K562 (cell line): Measurements from ENCODE around the gene GFM2. TPM values are rescaled to one million over a fixed set of nuclear protein-coding genes. Genes with fewer than 3 reads are reported as not detected.

Experiments used
- ATAC-seq: fragments of 200-7000 bp; cut with Tn5 transposase; 3 replicates; pipeline ENCODE4 v1.9.1; 2020; ENCODE audit warnings: moderate library complexity
- BruUV-seq: library from RNA; stranded (reverse); fragments of 400-500 nt; replicated peaks from 2 replicates; lab custom pipeline; 2021; lab: Mats Ljungman, UMichigan
- CTCF ChIA-PET: fragments of 300-600 bp; formaldehyde crosslinking; extraction: SDS; loops from one replicate; lab custom pipeline; 2021; ENCODE audit warnings: low intra/inter-chr PET ratio; lab: Yijun Ruan, JAX
- POLR2A ChIA-PET: fragments of 300-600, 350-650 bp; sonication (Branson Sonifier 250); formaldehyde crosslinking; extraction: SDS; loops from one replicate; lab custom pipeline; 2021; ENCODE audit warnings: antibody characterized with exemption, inconsistent platforms; lab: Yijun Ruan, JAX
- DNase-seq, 4 experiments: peaks; one replicate each; pipeline versions ENCODE4 v3.0.0 to v3.0.0-alpha.2; 2011 to 2018; ENCODE audit warnings: low spot score in 3 of 4, mixed read lengths in 3 of 4; ENCODE audit errors: extremely low read depth in 1 of 4
- FAIRE-seq: peaks from 2 replicates; lab custom pipeline; 2011; peaks lifted over from hg19 to GRCh38; lab: Jason Lieb, UNC
- H2AFZ ChIP-seq: 2 replicates; pipeline ENCODE4 v1.6.0; 2011; ENCODE audit warnings: low read depth, low read length, control low read depth, inconsistent platforms
- H3K27ac ChIP-seq: fragments of 200-600 bp; 3 replicates; pipeline ENCODE4 v1.8.0; 2011; ENCODE audit warnings: low read depth, mild to moderate bottlenecking, control low read depth, inconsistent platforms, low read length, moderate library complexity, mixed read lengths; ENCODE audit errors: extremely low read depth
- H3K27me3 ChIP-seq, 2 experiments: fragments of 300-600 bp in 1 of 2; 2 replicates in 1 of 2; 3 replicates in 1 of 2; pipeline versions ENCODE4 v1.6.0 to v1.8.0; 2011; ENCODE audit warnings: inconsistent platforms in 2 of 2, low read length in 2 of 2, mild to moderate bottlenecking in 1 of 2, mixed read lengths in 1 of 2, moderate library complexity in 1 of 2; ENCODE audit not compliant: control insufficient read depth in 2 of 2, insufficient read depth in 2 of 2
- H3K36me3 ChIP-seq: fragments of 300-600 bp; 3 replicates; pipeline ENCODE4 v1.8.0; 2011; ENCODE audit warnings: mild to moderate bottlenecking, low read length, inconsistent platforms; ENCODE audit not compliant: control insufficient read depth, insufficient read depth
- H3K4me1 ChIP-seq, 2 experiments: fragments of 200-600 bp in 1 of 2; replicated peaks in 1 of 2; 2 replicates in 1 of 2; 3 replicates in 1 of 2; pipeline versions ENCODE4 v1.5.1 to v1.8.0; 2011; ENCODE audit warnings: inconsistent platforms in 2 of 2, low read length in 2 of 2, mild to moderate bottlenecking in 1 of 2, mixed read lengths in 1 of 2, moderate library complexity in 1 of 2; ENCODE audit not compliant: control insufficient read depth in 2 of 2, insufficient read depth in 2 of 2
- H3K4me2 ChIP-seq: 2 replicates; pipeline ENCODE4 v1.6.1; 2011; ENCODE audit warnings: low read length, control low read depth, inconsistent platforms, mixed read lengths; ENCODE audit not compliant: insufficient read depth
- H3K4me3 ChIP-seq: fragments of 200-600 bp; sonication (generic), shearing (Covaris generic); 2 replicates; pipeline ENCODE4 v1.5.1; 2016; ENCODE audit warnings: control low read depth, inconsistent platforms
- H3K79me2 ChIP-seq: fragments of 200-600 bp; 3 replicates; pipeline ENCODE4 v1.8.0; 2011; ENCODE audit warnings: low read length, inconsistent platforms; ENCODE audit not compliant: control insufficient read depth, insufficient read depth
- H3K9ac ChIP-seq, 2 experiments: 2 replicates each; pipeline versions ENCODE4 v1.6.0 to v1.6.1; 2011; ENCODE audit warnings: low read depth in 2 of 2, low read length in 2 of 2, control low read depth in 1 of 2, inconsistent platforms in 1 of 2, mild to moderate bottlenecking in 1 of 2, mixed read lengths in 1 of 2; ENCODE audit not compliant: insufficient read depth in 1 of 2
- H3K9me1 ChIP-seq: one replicate; pipeline ENCODE4 v1.6.0; 2011; ENCODE audit warnings: inconsistent platforms, mild to moderate bottlenecking, low read length, moderate library complexity; ENCODE audit not compliant: control insufficient read depth, insufficient read depth
- H3K9me3 ChIP-seq: replicated peaks from 2 replicates; pipeline ENCODE4 v1.5.1; 2011; ENCODE audit warnings: low read depth, low read length, inconsistent platforms; ENCODE audit not compliant: control insufficient read depth, insufficient read depth
- H4K20me1 ChIP-seq: replicated peaks from 2 replicates; pipeline ENCODE4 v1.6.1; 2011; ENCODE audit warnings: low read length, inconsistent platforms, mixed read lengths; ENCODE audit not compliant: control insufficient read depth, insufficient read depth
- ARID1B ChIP-seq: fragments of 450-650 bp; IDR thresholded peaks from 2 replicates; pipeline ENCODE4 v1.6.1; 2016; ENCODE audit warnings: antibody characterized with exemption, mild to moderate bottlenecking, inconsistent platforms
- DNMT1 ChIP-seq: fragments of 450-650 bp; IDR thresholded peaks from 2 replicates; pipeline ENCODE4 v1.6.1; 2016; ENCODE audit warnings: antibody characterized with exemption, mild to moderate bottlenecking
- GABPB2 ChIP-seq: fragments of 250-450 bp; sonication (Bioruptor Pico); conservative IDR thresholded peaks from 2 replicates; pipeline ENCODE4 v1.5.1; 2021; ENCODE audit warnings: mild to moderate bottlenecking
- POLR2H ChIP-seq: IDR thresholded peaks from 2 replicates; pipeline ENCODE4 v1.6.1; 2016; ENCODE audit warnings: missing genetic modification characterization, low read depth, mild to moderate bottlenecking, control low read depth, missing compliant biosample characterization, moderate library complexity
- ZKSCAN8 ChIP-seq: fragments of 200-800 bp; sonication (Bioruptor generic); IDR thresholded peaks from 2 replicates; pipeline ENCODE4 v1.6.1; 2016; ENCODE audit warnings: missing genetic modification characterization, missing compliant biosample characterization
- ZNF76 ChIP-seq: fragments of 250-450 bp; sonication (Bioruptor Pico); IDR thresholded peaks from 2 replicates; pipeline ENCODE4 v1.4.0; 2020; ENCODE audit warnings: mild to moderate bottlenecking, moderate library complexity, borderline replicate concordance
- WGBS: fragments of 100-300 bp; shearing (Covaris generic); methylation state at CpG from one replicate; pipeline ENCODE4 v1.1.6; 2016; ENCODE audit warnings: low coverage, mixed read lengths; ENCODE audit not compliant: insufficient coverage; ENCODE audit errors: missing lambda C conversion rate; 5-methylcytosine and 5-hydroxymethylcytosine counted together
- in situ Hi-C: fragments of 300-500 bp; cut with MboI; formaldehyde crosslinking; loops from 4 replicates; pipeline ENCODE4 v1.15.0; 2018; ENCODE audit warnings: inconsistent platforms, mixed read lengths
- intact Hi-C: fragments of 100-400 bp; cut with micrococcal nuclease; formaldehyde crosslinking; loops from 2 replicates; pipeline ENCODE4 v1.14.2; 2022
- polyA plus RNA-seq, 8 experiments: library from polyadenylated mRNA; depleted of rRNA in 4 of 8; stranded (reverse) in 5 of 8; unstranded in 3 of 8; fragments of >200 nt; fragmentation: Nextera tagmentation in 2 of 8; fragmentation: Illumina TruSeq in 1 of 8; extraction: Ambion mirVana in 2 of 8; extraction: Trizol in 1 of 8; gene quantifications; 2 replicates each; pipeline versions ENCODE4 v1.2.1 to v1.2.3, GENCODE V29; 2011 to 2014; ENCODE audit warnings: inconsistent platforms in 1 of 8, missing spikeins in 1 of 8
- total RNA-seq, 7 experiments: library from RNA; depleted of rRNA in 6 of 7; stranded (reverse); fragments of >200 nt in 6 of 7; fragmentation: Illumina TruSeq in 2 of 7; extraction: Trizol in 2 of 7; gene quantifications; 2 replicates each; pipeline versions ENCODE4 v1.2.1 to v1.2.3, GENCODE V29; 2011 to 2021; ENCODE audit warnings: low replicate concordance in 1 of 7
- TF ChIP-seq, protein P1 (sequence below), 2 experiments: fragments of 150-350 bp in 1 of 2; IDR thresholded peaks; 2 replicates each; pipeline ENCODE4 v1.6.1; 2012 to 2016; ENCODE audit warnings: low read depth in 2 of 2, low read length in 2 of 2, mild to moderate bottlenecking in 1 of 2, moderate library complexity in 1 of 2
- TF ChIP-seq, protein P2 (sequence below): sonication (generic); formaldehyde crosslinking; IDR thresholded peaks from 2 replicates; pipeline ENCODE4 v1.4.0; 2020; ENCODE audit warnings: mild to moderate bottlenecking, missing genetic modification reagents
- TF ChIP-seq, protein P3 (sequence below): IDR thresholded peaks from 3 replicates; pipeline ENCODE4 v1.6.1; 2011; ENCODE audit warnings: borderline replicate concordance, mild to moderate bottlenecking, moderate library complexity; ENCODE audit not compliant: insufficient read length; ENCODE audit errors: extremely low read depth
- TF ChIP-seq, protein P4 (sequence below): fragments of 450-650 bp; IDR thresholded peaks from 2 replicates; pipeline ENCODE4 v1.6.1; 2016; ENCODE audit warnings: borderline replicate concordance

GFM2 gene
- total and polyA plus RNA-seq, 9 of the 15 experiments (the other 6 are each of a cell fraction or from before 2014, with no cell fraction given) = 32.8 to 78.2 (median 52.5) TPM

DNA sequence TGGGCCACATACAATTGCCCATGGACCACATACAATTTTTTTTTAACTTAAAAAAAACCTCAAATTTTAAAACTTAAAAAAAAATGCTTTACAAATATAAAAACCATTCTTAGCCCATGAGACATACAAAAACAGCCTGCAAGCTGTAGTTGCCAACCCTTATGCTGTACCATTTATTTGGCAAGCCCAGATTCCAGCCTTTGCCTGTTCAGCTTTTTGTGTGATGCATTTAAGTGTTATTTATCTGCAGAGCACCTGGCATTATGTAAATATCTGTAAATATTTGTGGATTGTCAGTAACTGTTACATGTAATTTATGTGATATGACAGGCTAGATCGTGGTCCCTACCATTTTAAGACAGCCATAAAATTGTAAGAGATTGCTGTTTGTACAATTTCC, 49.3 kb downstream of the GFM2 start (continued):
- TF ChIP-seq, protein P1, sequence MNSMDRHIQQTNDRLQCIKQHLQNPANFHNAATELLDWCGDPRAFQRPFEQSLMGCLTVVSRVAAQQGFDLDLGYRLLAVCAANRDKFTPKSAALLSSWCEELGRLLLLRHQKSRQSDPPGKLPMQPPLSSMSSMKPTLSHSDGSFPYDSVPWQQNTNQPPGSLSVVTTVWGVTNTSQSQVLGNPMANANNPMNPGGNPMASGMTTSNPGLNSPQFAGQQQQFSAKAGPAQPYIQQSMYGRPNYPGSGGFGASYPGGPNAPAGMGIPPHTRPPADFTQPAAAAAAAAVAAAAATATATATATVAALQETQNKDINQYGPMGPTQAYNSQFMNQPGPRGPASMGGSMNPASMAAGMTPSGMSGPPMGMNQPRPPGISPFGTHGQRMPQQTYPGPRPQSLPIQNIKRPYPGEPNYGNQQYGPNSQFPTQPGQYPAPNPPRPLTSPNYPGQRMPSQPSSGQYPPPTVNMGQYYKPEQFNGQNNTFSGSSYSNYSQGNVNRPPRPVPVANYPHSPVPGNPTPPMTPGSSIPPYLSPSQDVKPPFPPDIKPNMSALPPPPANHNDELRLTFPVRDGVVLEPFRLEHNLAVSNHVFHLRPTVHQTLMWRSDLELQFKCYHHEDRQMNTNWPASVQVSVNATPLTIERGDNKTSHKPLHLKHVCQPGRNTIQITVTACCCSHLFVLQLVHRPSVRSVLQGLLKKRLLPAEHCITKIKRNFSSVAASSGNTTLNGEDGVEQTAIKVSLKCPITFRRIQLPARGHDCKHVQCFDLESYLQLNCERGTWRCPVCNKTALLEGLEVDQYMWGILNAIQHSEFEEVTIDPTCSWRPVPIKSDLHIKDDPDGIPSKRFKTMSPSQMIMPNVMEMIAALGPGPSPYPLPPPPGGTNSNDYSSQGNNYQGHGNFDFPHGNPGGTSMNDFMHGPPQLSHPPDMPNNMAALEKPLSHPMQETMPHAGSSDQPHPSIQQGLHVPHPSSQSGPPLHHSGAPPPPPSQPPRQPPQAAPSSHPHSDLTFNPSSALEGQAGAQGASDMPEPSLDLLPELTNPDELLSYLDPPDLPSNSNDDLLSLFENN (IDR thresholded peaks at IDR 0.05; ENCODE audit: low read depth in 2 of 2, low read length in 2 of 2) = no peak
- TF ChIP-seq ZNF76 (CRISPR knock-in tag) = no peak
- TF ChIP-seq, protein P2, sequence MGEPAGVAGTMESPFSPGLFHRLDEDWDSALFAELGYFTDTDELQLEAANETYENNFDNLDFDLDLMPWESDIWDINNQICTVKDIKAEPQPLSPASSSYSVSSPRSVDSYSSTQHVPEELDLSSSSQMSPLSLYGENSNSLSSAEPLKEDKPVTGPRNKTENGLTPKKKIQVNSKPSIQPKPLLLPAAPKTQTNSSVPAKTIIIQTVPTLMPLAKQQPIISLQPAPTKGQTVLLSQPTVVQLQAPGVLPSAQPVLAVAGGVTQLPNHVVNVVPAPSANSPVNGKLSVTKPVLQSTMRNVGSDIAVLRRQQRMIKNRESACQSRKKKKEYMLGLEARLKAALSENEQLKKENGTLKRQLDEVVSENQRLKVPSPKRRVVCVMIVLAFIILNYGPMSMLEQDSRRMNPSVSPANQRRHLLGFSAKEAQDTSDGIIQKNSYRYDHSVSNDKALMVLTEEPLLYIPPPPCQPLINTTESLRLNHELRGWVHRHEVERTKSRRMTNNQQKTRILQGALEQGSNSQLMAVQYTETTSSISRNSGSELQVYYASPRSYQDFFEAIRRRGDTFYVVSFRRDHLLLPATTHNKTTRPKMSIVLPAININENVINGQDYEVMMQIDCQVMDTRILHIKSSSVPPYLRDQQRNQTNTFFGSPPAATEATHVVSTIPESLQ (CRISPR knock-in tag) = no peak
- TF ChIP-seq, all 486 proteins: peak for 0

DNA sequence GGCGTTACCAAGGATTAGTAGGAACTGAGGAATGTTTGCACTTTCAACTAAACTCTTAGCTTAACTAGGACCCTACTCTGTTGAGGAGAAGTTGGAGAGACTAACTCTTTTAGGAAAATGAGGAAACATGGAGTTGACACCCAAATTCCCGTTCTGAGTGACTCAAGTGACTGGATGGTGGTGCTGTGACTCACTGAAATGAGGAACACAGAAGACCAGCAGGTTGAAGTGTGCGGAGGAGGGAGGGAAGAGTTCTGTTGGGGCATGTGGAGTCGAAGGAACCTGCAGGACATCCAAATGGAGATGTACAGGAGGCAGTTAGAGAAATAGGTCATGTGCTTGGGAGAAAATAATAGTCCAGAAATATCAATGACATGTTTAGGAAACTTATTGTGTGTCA, 73.7 kb downstream of the GFM2 start:
- Histone ChIP-seq H3K9ac (no peak overlapping the region), H3K9me3 (no peaks in the 10 kb centered on the region), H3K27ac (no peak overlapping the region), H2AFZ (no peak overlapping the region), H3K4me2 (no peak overlapping the region), H3K79me2 (no peaks in the 10 kb centered on the region; the same call in 2 of the 3 replicates), H3K36me3 (peaks cover 84% of the 10 kb centered on the region), H3K27me3 (no peaks in the 10 kb centered on the region), H4K20me1 (no peaks in the 10 kb centered on the region), H3K9me1 (peaks cover 3% of the 10 kb centered on the region), H3K4me1 (no peaks in the 10 kb centered on the region), H3K4me3 (no peak overlapping the region)
- WGBS = 78% methylated on average over 4 of the region's 4 CpGs
- ATAC-seq = no peak
- DNase-seq = no peak
- CTCF ChIA-PET = no interaction called here
- intact Hi-C loops = no loop called here
- POLR2A ChIA-PET = no interaction called here
- BruUV-seq = no TSS peak
- no peak for FAIRE-seq
- in situ Hi-C loops = no loop called here
- TF ChIP-seq, protein P3, sequence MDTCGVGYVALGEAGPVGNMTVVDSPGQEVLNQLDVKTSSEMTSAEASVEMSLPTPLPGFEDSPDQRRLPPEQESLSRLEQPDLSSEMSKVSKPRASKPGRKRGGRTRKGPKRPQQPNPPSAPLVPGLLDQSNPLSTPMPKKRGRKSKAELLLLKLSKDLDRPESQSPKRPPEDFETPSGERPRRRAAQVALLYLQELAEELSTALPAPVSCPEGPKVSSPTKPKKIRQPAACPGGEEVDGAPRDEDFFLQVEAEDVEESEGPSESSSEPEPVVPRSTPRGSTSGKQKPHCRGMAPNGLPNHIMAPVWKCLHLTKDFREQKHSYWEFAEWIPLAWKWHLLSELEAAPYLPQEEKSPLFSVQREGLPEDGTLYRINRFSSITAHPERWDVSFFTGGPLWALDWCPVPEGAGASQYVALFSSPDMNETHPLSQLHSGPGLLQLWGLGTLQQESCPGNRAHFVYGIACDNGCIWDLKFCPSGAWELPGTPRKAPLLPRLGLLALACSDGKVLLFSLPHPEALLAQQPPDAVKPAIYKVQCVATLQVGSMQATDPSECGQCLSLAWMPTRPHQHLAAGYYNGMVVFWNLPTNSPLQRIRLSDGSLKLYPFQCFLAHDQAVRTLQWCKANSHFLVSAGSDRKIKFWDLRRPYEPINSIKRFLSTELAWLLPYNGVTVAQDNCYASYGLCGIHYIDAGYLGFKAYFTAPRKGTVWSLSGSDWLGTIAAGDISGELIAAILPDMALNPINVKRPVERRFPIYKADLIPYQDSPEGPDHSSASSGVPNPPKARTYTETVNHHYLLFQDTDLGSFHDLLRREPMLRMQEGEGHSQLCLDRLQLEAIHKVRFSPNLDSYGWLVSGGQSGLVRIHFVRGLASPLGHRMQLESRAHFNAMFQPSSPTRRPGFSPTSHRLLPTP = no peak
- TF ChIP-seq ZKSCAN8 (CRISPR knock-in tag) (no peak), GABPB2 (CRISPR knock-in tag) (no peak), DNMT1 (no peak), ARID1B (no peak), POLR2H (tag) (no peak)
- TF ChIP-seq, protein P4, sequence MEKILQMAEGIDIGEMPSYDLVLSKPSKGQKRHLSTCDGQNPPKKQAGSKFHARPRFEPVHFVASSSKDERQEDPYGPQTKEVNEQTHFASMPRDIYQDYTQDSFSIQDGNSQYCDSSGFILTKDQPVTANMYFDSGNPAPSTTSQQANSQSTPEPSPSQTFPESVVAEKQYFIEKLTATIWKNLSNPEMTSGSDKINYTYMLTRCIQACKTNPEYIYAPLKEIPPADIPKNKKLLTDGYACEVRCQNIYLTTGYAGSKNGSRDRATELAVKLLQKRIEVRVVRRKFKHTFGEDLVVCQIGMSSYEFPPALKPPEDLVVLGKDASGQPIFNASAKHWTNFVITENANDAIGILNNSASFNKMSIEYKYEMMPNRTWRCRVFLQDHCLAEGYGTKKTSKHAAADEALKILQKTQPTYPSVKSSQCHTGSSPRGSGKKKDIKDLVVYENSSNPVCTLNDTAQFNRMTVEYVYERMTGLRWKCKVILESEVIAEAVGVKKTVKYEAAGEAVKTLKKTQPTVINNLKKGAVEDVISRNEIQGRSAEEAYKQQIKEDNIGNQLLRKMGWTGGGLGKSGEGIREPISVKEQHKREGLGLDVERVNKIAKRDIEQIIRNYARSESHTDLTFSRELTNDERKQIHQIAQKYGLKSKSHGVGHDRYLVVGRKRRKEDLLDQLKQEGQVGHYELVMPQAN = no peak
